A549 (cell line): Measurements from ENCODE around the gene MAN2B2. TPM values are rescaled to one million over a fixed set of nuclear protein-coding genes. Genes with fewer than 3 reads are reported as not detected.

Experiments
- ATAC-seq, 2 experiments: fragments of 200-7000 bp in 1 of 2; fragments of >200 bp in 1 of 2; cut with Nextera tagmentation in 1 of 2; cut with Tn5 transposase in 1 of 2; 3 replicates each; pipeline versions ENCODE4 v1.8.0 to v1.9.1; 2018 to 2020; ENCODE audit warnings: mild to moderate bottlenecking in 1 of 2, moderate library complexity in 1 of 2
- CTCF ChIA-PET: fragments of 300-600 bp; sonication (Branson Sonifier 250); formaldehyde crosslinking; extraction: SDS; loops from one replicate; lab custom pipeline; 2021; ENCODE audit warnings: antibody characterized with exemption, inconsistent platforms; lab: Yijun Ruan, JAX
- POLR2A ChIA-PET: fragments of 350-600 bp; formaldehyde crosslinking; extraction: SDS; loops from one replicate; lab custom pipeline; 2021; ENCODE audit warnings: antibody characterized with exemption, inconsistent platforms; lab: Yijun Ruan, JAX
- DNase-seq, 2 experiments: peaks; one replicate each; pipeline versions ENCODE4 v3.0.0 to v3.0.0-alpha.2; 2011 to 2016; ENCODE audit warnings: low read depth in 1 of 2, low spot score in 1 of 2
- FAIRE-seq: peaks from 2 replicates; lab custom pipeline; 2011; peaks lifted over from hg19 to GRCh38; lab: Jason Lieb, UNC
- H3K27ac ChIP-seq, 2 experiments: fragments of >200 bp; sonication (Bioruptor Twin); formaldehyde crosslinking; 3 replicates each; pipeline ENCODE4 v1.5.1; 2016 to 2017
- H3K4me1 ChIP-seq: fragments of >200 bp; sonication (Bioruptor Twin); formaldehyde crosslinking; 3 replicates; pipeline ENCODE4 v1.6.1; 2016
- H3K4me2 ChIP-seq: fragments of >200 bp; sonication (Bioruptor Twin); formaldehyde crosslinking; 3 replicates; pipeline ENCODE4 v1.6.1; 2016
- H3K4me3 ChIP-seq: fragments of >200 bp; sonication (Bioruptor Twin); formaldehyde crosslinking; 3 replicates; pipeline ENCODE4 v1.5.1; 2016
- H3K9me3 ChIP-seq: fragments of >200 bp; sonication (Bioruptor Twin); formaldehyde crosslinking; 3 replicates; pipeline ENCODE4 v1.6.1; 2016
- CHD2 ChIP-seq: fragments of 150-350 bp; IDR thresholded peaks from 2 replicates; pipeline ENCODE4 v1.6.1; 2014; ENCODE audit warnings: low read length; ENCODE audit not compliant: partially characterized antibody
- ESRRA ChIP-seq: fragments of 150-350 bp; IDR thresholded peaks from 2 replicates; pipeline ENCODE4 v1.6.1; 2014; ENCODE audit warnings: mild to moderate bottlenecking, low read length, borderline replicate concordance
- FOSB ChIP-seq: fragments of 250-450 bp; sonication (Bioruptor Pico); IDR thresholded peaks from 2 replicates; pipeline ENCODE4 v1.5.0; 2020; ENCODE audit warnings: mild to moderate bottlenecking, moderate library complexity
- FOSL2 ChIP-seq, 2 experiments: fragments of 450-650 bp in 1 of 2; fragments of >200 bp in 1 of 2; sonication (Bioruptor Twin) in 1 of 2; formaldehyde crosslinking; IDR thresholded peaks; 2 replicates each; pipeline versions ENCODE4 v1.5.0 to v1.6.1; 2016 to 2020; ENCODE audit warnings: mild to moderate bottlenecking in 1 of 2, moderate library complexity in 1 of 2
- FOXS1 ChIP-seq: fragments of 250-450 bp; sonication (Bioruptor Pico); IDR thresholded peaks from 2 replicates; pipeline ENCODE4 v1.5.0; 2020; ENCODE audit warnings: mild to moderate bottlenecking, moderate library complexity
- HOXA7 ChIP-seq: fragments of 250-450 bp; sonication (Bioruptor Pico); IDR thresholded peaks from 2 replicates; pipeline ENCODE4 v1.5.0; 2020; ENCODE audit warnings: mild to moderate bottlenecking, moderate library complexity
- HOXB13 ChIP-seq: fragments of 250-450 bp; sonication (Bioruptor Pico); IDR thresholded peaks from 2 replicates; pipeline ENCODE4 v1.5.0; 2020; ENCODE audit warnings: low read depth, mild to moderate bottlenecking, moderate library complexity
- HOXB5 ChIP-seq: fragments of 250-450 bp; sonication (Bioruptor Pico); IDR thresholded peaks from 2 replicates; pipeline ENCODE4 v1.5.0; 2020; ENCODE audit warnings: mild to moderate bottlenecking, moderate library complexity
- JUN ChIP-seq, 2 experiments: fragments of >200 bp; sonication (Bioruptor Twin); formaldehyde crosslinking; IDR thresholded peaks; 2 replicates in 1 of 2; 3 replicates in 1 of 2; pipeline ENCODE4 v1.6.1; 2016 to 2017
- JUNB ChIP-seq: fragments of >200 bp; sonication (Bioruptor Twin); formaldehyde crosslinking; IDR thresholded peaks from 2 replicates; pipeline ENCODE4 v1.6.1; 2016
- KDM5A ChIP-seq: fragments of 200-600 bp; sonication (generic); IDR thresholded peaks from 2 replicates; pipeline ENCODE4 v1.6.1; 2016; ENCODE audit warnings: antibody characterized with exemption, mild to moderate bottlenecking
- NFE2L2 ChIP-seq: fragments of 150-350 bp; conservative IDR thresholded peaks from 2 replicates; pipeline ENCODE4 v1.6.1; 2014; ENCODE audit warnings: low read length
- NPAS2 ChIP-seq: fragments of 250-450 bp; sonication (Bioruptor Pico); IDR thresholded peaks from 2 replicates; pipeline ENCODE4 v1.8.0; 2022; ENCODE audit warnings: mild to moderate bottlenecking, moderate library complexity, borderline replicate concordance
- PHF8 ChIP-seq: fragments of 200-600 bp; sonication (generic); IDR thresholded peaks from 2 replicates; pipeline ENCODE4 v1.6.1; 2016; ENCODE audit warnings: low read depth, mild to moderate bottlenecking, antibody characterized with exemption, moderate library complexity, borderline replicate concordance
- POLR2A ChIP-seq: IDR thresholded peaks from 2 replicates; pipeline ENCODE4 v1.6.1; 2012; ENCODE audit warnings: mild to moderate bottlenecking, low read length
- RAD21 ChIP-seq, 2 experiments: fragments of >200 bp in 1 of 2; sonication (Bioruptor Twin) in 1 of 2; formaldehyde crosslinking in 1 of 2; IDR thresholded peaks in 1 of 2; conservative IDR thresholded peaks in 1 of 2; 2 replicates in 1 of 2; 3 replicates in 1 of 2; pipeline ENCODE4 v1.6.1; 2012 to 2018; ENCODE audit warnings: inconsistent platforms in 1 of 2
- RFX5 ChIP-seq: fragments of 450-650 bp; IDR thresholded peaks from 2 replicates; pipeline ENCODE4 v1.7.1; 2014; ENCODE audit warnings: antibody characterized with exemption, mild to moderate bottlenecking, moderate library complexity
- RNF2 ChIP-seq: fragments of 200-600 bp; sonication (generic); IDR thresholded peaks from 2 replicates; pipeline ENCODE4 v1.6.1; 2016; ENCODE audit warnings: low read depth, mild to moderate bottlenecking, antibody characterized with exemption, moderate library complexity, borderline replicate concordance
- SREBF2 ChIP-seq: fragments of 450-650 bp; IDR thresholded peaks from 2 replicates; pipeline ENCODE4 v1.6.1; 2014; ENCODE audit warnings: mild to moderate bottlenecking, moderate library complexity
- TFCP2L1 ChIP-seq: fragments of 250-450 bp; sonication (Bioruptor Pico); IDR thresholded peaks from 2 replicates; pipeline ENCODE4 v1.5.0; 2021; ENCODE audit warnings: mild to moderate bottlenecking
- ZNF302 ChIP-seq: fragments of 250-450 bp; sonication (Bioruptor Pico); IDR thresholded peaks from 2 replicates; pipeline ENCODE4 v1.9.0; 2021; ENCODE audit warnings: inconsistent platforms, mild to moderate bottlenecking, moderate library complexity
- WGBS: methylation state at CpG from one replicate; pipeline ENCODE4 v1.1.6; 2017; ENCODE audit errors: missing lambda C conversion rate; 5-methylcytosine and 5-hydroxymethylcytosine counted together
- polyA plus RNA-seq, 4 experiments: library from polyadenylated mRNA; depleted of rRNA in 3 of 4; stranded (reverse); fragments of >200 nt; fragmentation: RNase III in 1 of 4; extraction: RNeasy Plus Mini Kit Qiagen cat#74134 plus additional on column Dnase treatment in 1 of 4; gene quantifications; 2 replicates in 3 of 4; 3 replicates in 1 of 4; pipeline ENCODE4 v1.2.3, GENCODE V29; 2011 to 2017
- TF ChIP-seq, protein P1 (sequence below): fragments of 200-600 bp; sonication (generic); IDR thresholded peaks from 2 replicates; pipeline ENCODE4 v1.6.1; 2016; ENCODE audit warnings: antibody characterized with exemption, mild to moderate bottlenecking, moderate library complexity
- TF ChIP-seq, protein P2 (sequence below): fragments of >200 bp; sonication (Bioruptor Twin); formaldehyde crosslinking; IDR thresholded peaks from 3 replicates; pipeline ENCODE4 v1.5.1; 2016
- TF ChIP-seq, protein P3 (sequence below): IDR thresholded peaks from 2 replicates; pipeline ENCODE4 v1.6.1; 2012; ENCODE audit warnings: low read depth, borderline replicate concordance

MAN2B2 gene
- polyA plus RNA-seq, 2 of the 4 experiments (the other 2 are of a cell fraction) = 6.3 to 8.4 TPM

DNA sequence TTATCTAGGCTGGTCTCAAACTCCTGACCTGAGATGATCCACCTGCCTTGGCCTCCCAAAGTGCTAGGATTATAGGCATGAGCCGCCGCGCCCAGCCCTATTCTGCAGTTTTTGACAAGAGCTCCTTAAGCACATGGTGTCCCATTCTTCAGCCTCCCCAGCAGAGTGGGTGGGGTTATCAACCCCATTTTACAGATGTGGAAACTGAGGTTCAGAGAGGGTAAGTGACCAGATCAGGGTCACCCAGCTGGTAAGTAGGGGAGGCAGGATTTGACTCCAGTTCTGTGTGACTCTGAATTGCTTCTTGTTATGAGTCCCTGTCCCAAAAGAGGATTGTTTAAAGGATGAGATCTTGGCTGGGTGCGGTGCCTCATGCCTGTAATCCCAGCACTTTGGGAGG, 14.5 kb downstream of the MAN2B2 start:
- ChIA-PET POLR2A (no interaction called here), CTCF (interaction anchor here (1.3 to 2.0 kb wide), 3 partner anchors 9 to 41 kb away, joined by 3 to 6 read pairs (median 4); no protein-coding TSS in a partner anchor)
- Histone ChIP-seq H3K4me1 (no peaks in the 10 kb centered on the region), H3K27ac (no peak overlapping the region), H3K9me3 (no peaks in the 10 kb centered on the region), H3K4me3 (no peak overlapping the region), H3K4me2 (no peak overlapping the region)
- 94% methylated on average over 4 of the region's 4 CpGs for WGBS
- FAIRE-seq = no peak
- ATAC-seq = no peak
- no peak for TF ChIP-seq ESRRA
- TF ChIP-seq ZNF302 (CRISPR knock-in tag) = no peak
- TF ChIP-seq RAD21 (conservative IDR thresholded peaks at IDR 0.05 in 1 of 2, IDR thresholded peaks at IDR 0.05 in 1 of 2) = no peak
- no peak for TF ChIP-seq FOSL2 (IDR thresholded peaks at IDR 0.05)
- TF ChIP-seq FOSL2 (CRISPR knock-in tag; IDR thresholded peaks at IDR 0.05) = no peak
- no peak for TF ChIP-seq NPAS2 (CRISPR knock-in tag)
- TF ChIP-seq SREBF2 = no peak
- TF ChIP-seq, protein P1, sequence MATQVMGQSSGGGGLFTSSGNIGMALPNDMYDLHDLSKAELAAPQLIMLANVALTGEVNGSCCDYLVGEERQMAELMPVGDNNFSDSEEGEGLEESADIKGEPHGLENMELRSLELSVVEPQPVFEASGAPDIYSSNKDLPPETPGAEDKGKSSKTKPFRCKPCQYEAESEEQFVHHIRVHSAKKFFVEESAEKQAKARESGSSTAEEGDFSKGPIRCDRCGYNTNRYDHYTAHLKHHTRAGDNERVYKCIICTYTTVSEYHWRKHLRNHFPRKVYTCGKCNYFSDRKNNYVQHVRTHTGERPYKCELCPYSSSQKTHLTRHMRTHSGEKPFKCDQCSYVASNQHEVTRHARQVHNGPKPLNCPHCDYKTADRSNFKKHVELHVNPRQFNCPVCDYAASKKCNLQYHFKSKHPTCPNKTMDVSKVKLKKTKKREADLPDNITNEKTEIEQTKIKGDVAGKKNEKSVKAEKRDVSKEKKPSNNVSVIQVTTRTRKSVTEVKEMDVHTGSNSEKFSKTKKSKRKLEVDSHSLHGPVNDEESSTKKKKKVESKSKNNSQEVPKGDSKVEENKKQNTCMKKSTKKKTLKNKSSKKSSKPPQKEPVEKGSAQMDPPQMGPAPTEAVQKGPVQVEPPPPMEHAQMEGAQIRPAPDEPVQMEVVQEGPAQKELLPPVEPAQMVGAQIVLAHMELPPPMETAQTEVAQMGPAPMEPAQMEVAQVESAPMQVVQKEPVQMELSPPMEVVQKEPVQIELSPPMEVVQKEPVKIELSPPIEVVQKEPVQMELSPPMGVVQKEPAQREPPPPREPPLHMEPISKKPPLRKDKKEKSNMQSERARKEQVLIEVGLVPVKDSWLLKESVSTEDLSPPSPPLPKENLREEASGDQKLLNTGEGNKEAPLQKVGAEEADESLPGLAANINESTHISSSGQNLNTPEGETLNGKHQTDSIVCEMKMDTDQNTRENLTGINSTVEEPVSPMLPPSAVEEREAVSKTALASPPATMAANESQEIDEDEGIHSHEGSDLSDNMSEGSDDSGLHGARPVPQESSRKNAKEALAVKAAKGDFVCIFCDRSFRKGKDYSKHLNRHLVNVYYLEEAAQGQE = no peak
- no peak for TF ChIP-seq FOSB (CRISPR knock-in tag)
- no peak for TF ChIP-seq NFE2L2
- no peak for TF ChIP-seq PHF8
- TF ChIP-seq FOXS1 = no peak
- TF ChIP-seq JUN (IDR thresholded peaks at IDR 0.05) = no peak
- TF ChIP-seq, protein P2, sequence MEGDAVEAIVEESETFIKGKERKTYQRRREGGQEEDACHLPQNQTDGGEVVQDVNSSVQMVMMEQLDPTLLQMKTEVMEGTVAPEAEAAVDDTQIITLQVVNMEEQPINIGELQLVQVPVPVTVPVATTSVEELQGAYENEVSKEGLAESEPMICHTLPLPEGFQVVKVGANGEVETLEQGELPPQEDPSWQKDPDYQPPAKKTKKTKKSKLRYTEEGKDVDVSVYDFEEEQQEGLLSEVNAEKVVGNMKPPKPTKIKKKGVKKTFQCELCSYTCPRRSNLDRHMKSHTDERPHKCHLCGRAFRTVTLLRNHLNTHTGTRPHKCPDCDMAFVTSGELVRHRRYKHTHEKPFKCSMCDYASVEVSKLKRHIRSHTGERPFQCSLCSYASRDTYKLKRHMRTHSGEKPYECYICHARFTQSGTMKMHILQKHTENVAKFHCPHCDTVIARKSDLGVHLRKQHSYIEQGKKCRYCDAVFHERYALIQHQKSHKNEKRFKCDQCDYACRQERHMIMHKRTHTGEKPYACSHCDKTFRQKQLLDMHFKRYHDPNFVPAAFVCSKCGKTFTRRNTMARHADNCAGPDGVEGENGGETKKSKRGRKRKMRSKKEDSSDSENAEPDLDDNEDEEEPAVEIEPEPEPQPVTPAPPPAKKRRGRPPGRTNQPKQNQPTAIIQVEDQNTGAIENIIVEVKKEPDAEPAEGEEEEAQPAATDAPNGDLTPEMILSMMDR = no peak
- no peak for TF ChIP-seq POLR2A
- no peak for TF ChIP-seq CHD2
- TF ChIP-seq RFX5 = no peak
- no peak for TF ChIP-seq HOXB13 (CRISPR knock-in tag)
- TF ChIP-seq, protein P3, sequence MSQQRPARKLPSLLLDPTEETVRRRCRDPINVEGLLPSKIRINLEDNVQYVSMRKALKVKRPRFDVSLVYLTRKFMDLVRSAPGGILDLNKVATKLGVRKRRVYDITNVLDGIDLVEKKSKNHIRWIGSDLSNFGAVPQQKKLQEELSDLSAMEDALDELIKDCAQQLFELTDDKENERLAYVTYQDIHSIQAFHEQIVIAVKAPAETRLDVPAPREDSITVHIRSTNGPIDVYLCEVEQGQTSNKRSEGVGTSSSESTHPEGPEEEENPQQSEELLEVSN = no peak
- no peak for DNase-seq

DNA sequence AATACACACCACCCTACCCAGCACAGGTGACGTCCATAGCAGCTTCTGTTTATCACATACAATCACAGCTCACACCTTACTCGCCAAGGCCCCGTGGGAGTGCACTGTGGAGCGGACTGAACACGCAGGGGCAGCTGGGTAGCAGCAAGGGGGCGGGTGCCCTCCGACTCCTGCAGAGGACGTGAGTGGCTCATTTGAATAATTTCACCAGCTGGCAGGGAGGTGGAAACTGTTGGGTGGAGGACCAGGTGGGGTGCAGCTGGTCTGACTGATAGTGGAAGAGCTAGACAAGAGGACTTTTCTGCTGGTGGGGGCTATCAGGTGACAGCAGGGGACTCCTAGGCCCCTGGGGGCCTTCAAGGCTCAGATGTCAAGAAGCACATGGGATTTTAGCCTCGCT, 16.3 kb downstream of the MAN2B2 start:
- no peak for ATAC-seq
- no peak overlapping the region for H3K4me3 ChIP-seq
- WGBS = 90% methylated on average over 7 of the region's 9 CpGs
- POLR2A ChIA-PET = interaction anchor here (1.5 kb wide), 1 partner anchor 16 kb away, joined by 5 read pairs; the partner anchor contains the start of gene MAN2B2
- TF ChIP-seq JUNB = no peak
- TF ChIP-seq HOXB5 (CRISPR knock-in tag) = no peak
- TF ChIP-seq KDM5A = no peak
- TF ChIP-seq HOXA7 (CRISPR knock-in tag) = no peak
- no peak for TF ChIP-seq TFCP2L1 (CRISPR knock-in tag)
- TF ChIP-seq FOSL2 (IDR thresholded peaks at IDR 0.05) = no peak
- no peak for TF ChIP-seq FOSL2 (CRISPR knock-in tag; IDR thresholded peaks at IDR 0.05)
- TF ChIP-seq RNF2 = no peak
- TF ChIP-seq, all 56 proteins: peak for 0
- H3K27ac ChIP-seq = no peak overlapping the region
- no peak for DNase-seq
- no peaks in the 10 kb centered on the region for H3K9me3 ChIP-seq
- no peak for FAIRE-seq
- CTCF ChIA-PET = interaction anchor here (0.5 to 1.6 kb wide), 2 partner anchors 26 to 227 kb away, joined by 3 read pairs; no protein-coding TSS in a partner anchor
- H3K4me1 ChIP-seq = no peaks in the 10 kb centered on the region
- no peak overlapping the region for H3K4me2 ChIP-seq
